BE2C (cell line): ENCODE data around the gene GOLGA3. TPM values are rescaled to one million over a fixed set of nuclear protein-coding genes. Genes with fewer than 3 reads are reported as not detected.
"Not testable (repeated sequence)": the region's sequence is repeated elsewhere in the genome, so short reads cannot be mapped to it uniquely, and the experiment has no call there.

Experiments
- DNase-seq: peaks from one replicate; pipeline ENCODE4 v3.0.0-alpha.2; 2020
- H3K27me3 ChIP-seq: fragments of 250-450 bp; sonication (Bioruptor Pico); 2 replicates; pipeline ENCODE4 v1.5.1; 2020; ENCODE audit warnings: mild to moderate bottlenecking
- H3K36me3 ChIP-seq: fragments of 250-450 bp; sonication (Bioruptor Pico); 2 replicates; pipeline ENCODE4 v1.5.1; 2020; ENCODE audit warnings: mild to moderate bottlenecking
- H3K4me1 ChIP-seq: fragments of 250-450 bp; sonication (Bioruptor Pico); 2 replicates; pipeline ENCODE4 v1.5.1; 2020
- H3K4me3 ChIP-seq: 2 replicates; pipeline ENCODE4 v1.5.1; 2011; ENCODE audit warnings: low read depth, low read length
- H3K9me3 ChIP-seq: fragments of 250-450 bp; sonication (Bioruptor Pico); 2 replicates; pipeline ENCODE4 v1.5.1; 2020
- polyA plus RNA-seq: library from polyadenylated mRNA; unstranded; fragments of >200 nt; gene quantifications from one replicate; pipeline ENCODE4 v1.2.1, GENCODE V29; 2012; ENCODE audit warnings: low read depth, missing spikeins; ENCODE audit not compliant: insufficient read length, insufficient read depth
- TF ChIP-seq, protein P1 (sequence below): IDR thresholded peaks from 2 replicates; pipeline ENCODE4 v1.5.1; 2012; ENCODE audit warnings: mild to moderate bottlenecking, low read depth, low read length

The GOLGA3 gene, protein sequence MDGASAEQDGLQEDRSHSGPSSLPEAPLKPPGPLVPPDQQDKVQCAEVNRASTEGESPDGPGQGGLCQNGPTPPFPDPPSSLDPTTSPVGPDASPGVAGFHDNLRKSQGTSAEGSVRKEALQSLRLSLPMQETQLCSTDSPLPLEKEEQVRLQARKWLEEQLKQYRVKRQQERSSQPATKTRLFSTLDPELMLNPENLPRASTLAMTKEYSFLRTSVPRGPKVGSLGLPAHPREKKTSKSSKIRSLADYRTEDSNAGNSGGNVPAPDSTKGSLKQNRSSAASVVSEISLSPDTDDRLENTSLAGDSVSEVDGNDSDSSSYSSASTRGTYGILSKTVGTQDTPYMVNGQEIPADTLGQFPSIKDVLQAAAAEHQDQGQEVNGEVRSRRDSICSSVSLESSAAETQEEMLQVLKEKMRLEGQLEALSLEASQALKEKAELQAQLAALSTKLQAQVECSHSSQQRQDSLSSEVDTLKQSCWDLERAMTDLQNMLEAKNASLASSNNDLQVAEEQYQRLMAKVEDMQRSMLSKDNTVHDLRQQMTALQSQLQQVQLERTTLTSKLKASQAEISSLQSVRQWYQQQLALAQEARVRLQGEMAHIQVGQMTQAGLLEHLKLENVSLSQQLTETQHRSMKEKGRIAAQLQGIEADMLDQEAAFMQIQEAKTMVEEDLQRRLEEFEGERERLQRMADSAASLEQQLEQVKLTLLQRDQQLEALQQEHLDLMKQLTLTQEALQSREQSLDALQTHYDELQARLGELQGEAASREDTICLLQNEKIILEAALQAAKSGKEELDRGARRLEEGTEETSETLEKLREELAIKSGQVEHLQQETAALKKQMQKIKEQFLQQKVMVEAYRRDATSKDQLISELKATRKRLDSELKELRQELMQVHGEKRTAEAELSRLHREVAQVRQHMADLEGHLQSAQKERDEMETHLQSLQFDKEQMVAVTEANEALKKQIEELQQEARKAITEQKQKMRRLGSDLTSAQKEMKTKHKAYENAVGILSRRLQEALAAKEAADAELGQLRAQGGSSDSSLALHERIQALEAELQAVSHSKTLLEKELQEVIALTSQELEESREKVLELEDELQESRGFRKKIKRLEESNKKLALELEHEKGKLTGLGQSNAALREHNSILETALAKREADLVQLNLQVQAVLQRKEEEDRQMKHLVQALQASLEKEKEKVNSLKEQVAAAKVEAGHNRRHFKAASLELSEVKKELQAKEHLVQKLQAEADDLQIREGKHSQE (N-terminal part only)
- polyA plus RNA-seq: 46.7 TPM

- DNase-seq: peak; percentile 95
- H3K4me3 ChIP-seq: peak within 1 kb of the TSS; percentile 69
- TF ChIP-seq, protein P1, sequence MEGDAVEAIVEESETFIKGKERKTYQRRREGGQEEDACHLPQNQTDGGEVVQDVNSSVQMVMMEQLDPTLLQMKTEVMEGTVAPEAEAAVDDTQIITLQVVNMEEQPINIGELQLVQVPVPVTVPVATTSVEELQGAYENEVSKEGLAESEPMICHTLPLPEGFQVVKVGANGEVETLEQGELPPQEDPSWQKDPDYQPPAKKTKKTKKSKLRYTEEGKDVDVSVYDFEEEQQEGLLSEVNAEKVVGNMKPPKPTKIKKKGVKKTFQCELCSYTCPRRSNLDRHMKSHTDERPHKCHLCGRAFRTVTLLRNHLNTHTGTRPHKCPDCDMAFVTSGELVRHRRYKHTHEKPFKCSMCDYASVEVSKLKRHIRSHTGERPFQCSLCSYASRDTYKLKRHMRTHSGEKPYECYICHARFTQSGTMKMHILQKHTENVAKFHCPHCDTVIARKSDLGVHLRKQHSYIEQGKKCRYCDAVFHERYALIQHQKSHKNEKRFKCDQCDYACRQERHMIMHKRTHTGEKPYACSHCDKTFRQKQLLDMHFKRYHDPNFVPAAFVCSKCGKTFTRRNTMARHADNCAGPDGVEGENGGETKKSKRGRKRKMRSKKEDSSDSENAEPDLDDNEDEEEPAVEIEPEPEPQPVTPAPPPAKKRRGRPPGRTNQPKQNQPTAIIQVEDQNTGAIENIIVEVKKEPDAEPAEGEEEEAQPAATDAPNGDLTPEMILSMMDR: no peak
- no peaks in the 10 kb centered on the region for H3K4me1 ChIP-seq
- peaks cover 24% of the 10 kb centered on the region for H3K36me3 ChIP-seq
- H3K27me3 ChIP-seq: no peaks in the 10 kb centered on the region
- no peaks in the 10 kb centered on the region for H3K9me3 ChIP-seq
Observed at GRCh38 chr12:132828706-132829534, at the start of gene GOLGA3. Gene GOLGA3, minus strand, starts transcription at chr12:132828869. Its CDS starts 6,741 bp downstream, at chr12:132822128.

- H3K4me3 ChIP-seq, DNase-seq, H3K4me1 ChIP-seq, H3K27me3 ChIP-seq, H3K9me3 ChIP-seq: not testable (repeated sequence)
- peaks cover 39% of the 10 kb centered on the region for H3K36me3 ChIP-seq
Observed at GRCh38 chr12:132874620-132875019, 46.0 kb upstream of the GOLGA3 start.

- TF ChIP-seq, protein P1: no peak
- DNase-seq: no peak
- H3K4me3 ChIP-seq: no peak overlapping the region
- H3K9me3 ChIP-seq: no peaks in the 10 kb centered on the region; the same call in 1 of the 2 replicates
- no peaks in the 10 kb centered on the region for H3K27me3 ChIP-seq
- H3K36me3 ChIP-seq: peaks cover 42% of the 10 kb centered on the region
- H3K4me1 ChIP-seq: no peaks in the 10 kb centered on the region
Observed at GRCh38 chr12:132874175-132874574, 45.5 kb upstream of the GOLGA3 start.

GRCh38 chr12:132873724-132874123 lies 45.1 kb upstream of the GOLGA3 start:
- Histone ChIP-seq H3K4me1 (no peaks in the 10 kb centered on the region), H3K9me3 (no peaks in the 10 kb centered on the region; the same call in 1 of the 2 replicates), H3K4me3 (no peak overlapping the region), H3K27me3 (no peaks in the 10 kb centered on the region), H3K36me3 (peaks cover 42% of the 10 kb centered on the region)
- TF ChIP-seq, protein P1: no peak
- no peak for DNase-seq

GRCh38 chr12:132872975-132873421 lies 44.3 kb upstream of the GOLGA3 start:
- Histone ChIP-seq H3K4me3 (no peak overlapping the region), H3K9me3 (no peaks in the 10 kb centered on the region; the same call in 1 of the 2 replicates), H3K4me1 (no peaks in the 10 kb centered on the region), H3K27me3 (no peaks in the 10 kb centered on the region), H3K36me3 (peaks cover 42% of the 10 kb centered on the region)
- DNase-seq: no peak
- TF ChIP-seq, protein P1: no peak
